Stimulated activated CD8-positive, alpha-beta memory T cell treated with anti-CD3 and anti-CD28 coated beads, Interleukin-7, amount 100 ng/mL, for 48 hours (primary cell): ENCODE data around the gene EMILIN2.

Source experiments
- DNase-seq, 2 donors: peaks; one replicate each; pipeline ENCODE4 v3.0.0-alpha.2; 2020; ENCODE audit warnings: low read depth in 1 of 2; ENCODE audit errors: extremely low read depth in 1 of 2

Gene EMILIN2

GRCh38 chr18:2872095-2872494, 25.3 kb downstream of the EMILIN2 start:
- DNase-seq, result no peak

DNA sequence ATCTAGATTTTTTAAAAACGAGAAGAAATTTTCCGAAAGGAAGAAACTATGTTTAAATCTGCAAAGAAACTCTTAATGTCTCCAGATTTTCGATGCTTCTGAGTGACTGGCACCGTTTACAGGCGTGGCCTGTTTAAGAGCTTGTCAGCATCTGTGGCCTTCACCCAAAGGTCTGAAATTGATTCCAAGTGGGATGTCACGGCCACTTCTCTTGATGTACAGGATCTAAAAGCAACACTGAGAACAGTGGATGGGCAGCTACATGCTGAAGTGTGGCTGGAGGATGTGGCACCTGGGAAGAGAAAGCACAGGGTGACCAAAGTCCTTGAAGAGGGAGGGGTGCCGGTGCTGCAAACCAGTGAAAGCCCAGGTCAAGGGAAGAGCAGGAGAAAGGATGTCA, 28.0 kb downstream of the EMILIN2 start:
- no peak for DNase-seq

DNA sequence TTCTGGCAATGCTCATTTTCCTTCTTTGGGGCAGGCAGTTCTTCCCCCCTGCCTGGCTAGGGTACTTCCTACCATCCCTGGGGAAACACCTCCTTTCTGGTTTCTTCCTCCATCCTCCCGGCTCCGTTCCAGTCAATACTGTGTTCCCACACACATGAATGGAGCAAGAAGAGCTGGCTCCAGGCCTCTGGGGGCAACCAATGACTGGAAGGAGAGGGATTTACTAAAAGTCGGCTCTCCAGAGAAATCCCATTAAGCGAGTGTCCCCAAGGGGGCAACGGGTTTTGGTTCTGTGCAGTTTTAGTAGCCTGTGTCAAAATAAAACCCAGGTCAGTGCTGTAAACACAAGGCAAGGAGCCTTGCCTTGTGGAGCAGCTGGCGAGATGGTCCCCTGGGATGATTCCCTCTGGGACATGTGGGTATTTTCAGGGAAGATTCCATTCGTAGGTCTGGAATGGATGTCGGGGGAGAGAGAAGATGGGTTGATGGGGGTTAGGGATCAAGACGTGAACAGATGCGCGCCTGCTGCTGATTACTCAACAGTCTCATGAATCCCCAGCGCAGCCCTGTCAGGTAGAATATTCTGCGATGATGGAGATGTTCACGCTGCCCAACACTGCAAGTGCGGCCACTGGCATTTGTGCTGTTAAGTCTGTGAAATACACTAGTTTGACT, 32.0 kb downstream of the EMILIN2 start:
- DNase-seq, result no peak

- DNase-seq, result no peak
Measured at GRCh38 chr18:2879889-2880288, 33.1 kb downstream of the EMILIN2 start.

GRCh38 chr18:2880473-2880872, 33.7 kb downstream of the EMILIN2 start:
- DNase-seq, result no peak

DNA sequence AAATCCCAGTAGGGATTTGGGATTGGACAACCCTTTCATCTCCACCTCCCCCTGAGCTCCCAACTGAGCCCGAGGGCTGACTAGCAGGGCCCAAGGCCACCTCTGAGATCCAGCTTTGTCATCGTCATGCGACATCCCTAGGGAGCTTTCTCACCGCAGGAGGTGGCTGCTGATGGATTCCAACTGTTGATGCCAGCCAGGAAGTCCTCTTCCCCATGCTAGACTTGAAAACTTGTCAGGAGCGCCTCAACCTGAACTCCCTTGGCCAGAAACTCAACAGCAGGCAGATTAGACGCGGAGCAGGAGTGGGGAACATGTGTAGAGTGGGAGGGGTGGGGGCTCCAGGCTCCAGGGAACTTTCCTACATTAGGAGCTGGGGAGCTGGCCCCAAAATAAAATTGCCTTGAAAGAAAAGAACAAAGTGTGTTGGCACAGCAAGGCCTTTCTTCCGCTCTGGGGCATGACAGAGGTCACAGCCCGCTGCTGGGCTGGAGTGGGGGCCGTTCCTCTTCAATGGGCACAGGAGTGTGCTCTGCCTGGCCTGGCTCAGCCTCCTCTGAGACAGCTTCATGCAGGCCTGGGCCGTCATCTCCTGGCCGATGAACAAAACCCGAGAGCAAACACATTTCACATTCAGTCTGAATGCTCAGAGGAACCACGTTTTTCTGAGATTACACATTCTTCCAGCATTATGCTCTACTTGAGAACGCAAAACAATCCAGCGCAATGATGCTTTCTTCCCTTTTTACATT, 34.5 kb downstream of the EMILIN2 start:
- no peak for DNase-seq

DNA sequence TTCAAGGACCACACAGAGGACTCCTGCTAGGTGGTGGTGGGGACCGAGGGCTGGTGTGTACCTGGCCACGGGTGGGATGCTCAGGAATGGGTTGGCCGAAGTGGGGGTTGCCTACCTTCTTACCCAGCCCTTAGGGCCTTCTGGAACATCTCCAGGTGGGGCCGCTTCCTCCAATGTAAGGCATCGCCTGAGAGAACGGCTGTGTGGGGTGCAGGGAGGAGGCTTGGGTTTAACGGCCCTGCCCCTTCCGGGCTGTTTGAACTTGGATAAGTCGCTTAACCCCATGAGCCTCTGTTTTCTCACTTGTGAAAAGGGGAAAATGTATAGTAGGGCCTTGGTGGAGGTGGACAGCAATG, 35.0 kb downstream of the EMILIN2 start:
- DNase-seq, result no peak

- DNase-seq, result no peak
Measured at GRCh38 chr18:2882201-2882600, 35.4 kb downstream of the EMILIN2 start.

- no peak for DNase-seq
Measured at GRCh38 chr18:2883076-2883735, 36.4 kb downstream of the EMILIN2 start.

- DNase-seq, result no peak
Measured at GRCh38 chr18:2884706-2885285, 38.0 kb downstream of the EMILIN2 start.

DNA sequence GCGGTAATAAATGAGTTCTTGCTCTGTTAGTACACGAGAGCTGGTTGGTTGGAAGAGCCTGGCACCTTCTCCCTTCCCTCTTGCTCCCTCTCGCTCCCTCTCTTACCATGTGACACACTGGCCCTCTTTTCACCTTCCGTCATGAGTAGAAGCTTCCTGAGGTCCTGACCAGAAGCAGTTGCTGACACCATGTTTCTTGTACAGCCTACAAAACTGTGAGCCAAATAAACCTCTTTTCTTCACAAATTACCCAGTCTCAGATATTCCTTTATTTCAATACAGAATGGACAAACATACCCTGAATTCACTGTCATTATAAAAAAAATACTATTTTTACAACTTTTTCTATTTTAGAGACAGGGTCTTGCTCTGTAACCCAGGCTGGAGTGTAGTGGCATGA, 40.7 kb downstream of the EMILIN2 start:
- DNase-seq, result no peak

DNA sequence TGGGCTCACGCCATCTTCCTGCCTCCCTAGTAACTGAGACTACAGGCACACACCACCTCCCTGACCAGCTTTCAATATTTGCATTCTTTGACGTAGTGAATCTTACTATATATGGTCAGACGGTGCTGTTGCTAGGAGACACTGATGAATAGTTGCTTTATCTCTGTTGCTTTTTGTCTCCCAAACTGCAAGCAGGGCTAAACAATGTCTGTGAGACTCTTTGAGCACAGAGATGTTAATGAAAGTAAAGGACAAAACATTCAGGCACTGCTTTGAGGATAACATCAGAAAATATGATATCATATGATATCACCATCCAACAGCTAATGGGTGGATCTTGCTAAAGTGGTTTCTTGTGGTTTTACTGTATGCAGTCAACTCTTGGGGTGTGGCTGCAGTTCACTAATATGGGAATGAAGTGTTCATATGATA, 43.0 kb downstream of the EMILIN2 start:
- no peak for DNase-seq

GRCh38 chr18:2890606-2891005, 43.8 kb downstream of the EMILIN2 start:
- DNase-seq, result no peak

GRCh38 chr18:2891526-2892431, 45.0 kb downstream of the EMILIN2 start:
- no peak for DNase-seq

DNA sequence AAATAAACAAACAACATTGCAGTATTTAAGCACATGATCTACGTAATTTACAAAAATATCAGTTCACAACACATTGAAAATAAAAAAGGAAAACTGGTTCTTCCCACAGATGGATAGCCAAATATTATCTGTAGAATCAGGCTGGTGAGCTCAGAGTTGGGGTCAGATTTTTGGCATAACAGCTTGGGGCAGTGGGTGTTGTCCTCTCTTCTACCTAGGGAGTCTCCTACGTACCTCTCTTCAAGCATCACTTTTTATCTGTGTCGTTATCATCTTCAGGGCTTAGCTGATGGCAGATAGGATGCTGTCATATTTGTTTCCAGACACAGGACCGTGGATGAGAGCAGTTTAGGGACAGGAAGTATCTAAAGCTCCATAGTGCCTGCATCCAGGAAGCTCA, 46.2 kb downstream of the EMILIN2 start:
- DNase-seq, result no peak

DNA sequence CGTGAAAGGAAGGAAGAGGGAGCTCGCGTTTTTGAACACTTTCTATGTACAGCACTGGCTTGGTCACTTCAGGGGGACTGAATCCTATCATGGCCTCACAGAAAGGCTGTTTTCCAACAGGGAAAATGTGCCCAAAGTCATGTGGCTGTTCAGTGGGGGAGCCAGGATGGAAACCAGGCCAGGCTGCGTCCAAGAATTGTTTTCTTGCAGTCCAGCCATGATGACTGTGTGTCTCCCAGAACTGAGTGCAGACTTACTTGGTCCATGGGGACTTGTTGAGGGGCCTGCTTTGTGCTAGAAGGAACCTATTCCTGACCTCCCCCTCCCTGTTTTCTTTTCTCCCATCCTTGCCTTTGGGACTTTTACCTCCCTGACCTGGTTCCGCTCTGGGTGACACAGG, 46.9 kb downstream of the EMILIN2 start:
- no peak for DNase-seq

DNA sequence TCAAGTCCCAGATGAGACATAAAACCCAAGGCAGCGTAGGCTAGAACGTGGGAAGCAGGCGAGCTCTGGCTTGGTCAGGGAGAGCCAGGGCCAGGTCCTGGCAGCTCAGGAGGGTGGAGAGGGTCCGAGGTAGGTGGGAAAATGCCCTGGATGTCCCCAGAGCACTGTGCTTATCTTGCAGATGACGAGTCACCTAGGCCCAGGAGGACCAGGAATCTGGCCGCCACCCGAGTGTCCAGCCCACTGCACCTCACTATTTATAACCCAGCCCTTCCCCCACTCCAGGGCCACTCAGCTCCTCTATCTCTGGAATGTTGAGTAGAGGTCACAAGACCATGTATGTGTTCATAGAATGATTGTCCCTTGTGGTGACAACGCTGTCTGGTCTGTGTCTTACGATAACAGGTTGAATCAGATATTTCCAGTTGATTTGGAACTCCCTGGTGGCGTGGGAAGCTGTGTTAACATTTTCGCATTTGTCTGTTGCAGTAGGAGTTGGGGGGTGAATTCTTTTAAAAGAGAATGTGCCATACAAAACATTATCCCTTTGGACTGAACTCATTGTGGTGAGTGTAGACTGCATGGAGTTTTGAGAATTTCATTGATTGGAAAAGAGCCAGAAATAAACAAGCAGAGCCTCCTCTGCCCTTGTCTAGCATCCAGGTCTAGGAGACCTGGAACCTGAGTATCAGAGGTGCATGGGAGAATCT, 47.5 kb downstream of the EMILIN2 start:
- DNase-seq, result no peak

DNA sequence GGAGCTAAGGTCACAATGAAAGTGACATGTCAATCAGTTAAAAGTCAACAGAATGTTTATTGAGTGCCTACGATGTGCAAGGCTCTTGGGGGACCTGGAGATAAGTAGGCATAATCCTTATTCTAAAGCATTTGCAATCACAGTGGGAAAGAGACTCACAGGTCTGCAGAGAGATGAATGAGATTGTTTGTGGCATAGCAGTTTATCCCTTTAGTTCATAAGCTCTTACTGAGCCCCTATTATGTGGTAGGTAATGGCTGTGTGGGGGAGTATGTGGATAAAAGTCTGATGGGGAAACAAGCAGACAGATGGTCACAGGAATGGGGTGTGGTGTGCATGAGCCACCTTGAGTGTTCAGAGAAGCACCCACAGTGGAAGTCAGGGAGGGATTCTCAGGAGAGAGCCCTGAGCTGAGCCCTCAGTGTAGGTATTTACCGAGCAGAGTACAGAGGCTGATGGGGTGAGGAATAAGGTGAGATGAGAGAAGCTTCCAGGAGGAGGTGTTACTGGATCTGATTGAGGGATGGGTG, 48.1 kb downstream of the EMILIN2 start:
- no peak for DNase-seq

DNA sequence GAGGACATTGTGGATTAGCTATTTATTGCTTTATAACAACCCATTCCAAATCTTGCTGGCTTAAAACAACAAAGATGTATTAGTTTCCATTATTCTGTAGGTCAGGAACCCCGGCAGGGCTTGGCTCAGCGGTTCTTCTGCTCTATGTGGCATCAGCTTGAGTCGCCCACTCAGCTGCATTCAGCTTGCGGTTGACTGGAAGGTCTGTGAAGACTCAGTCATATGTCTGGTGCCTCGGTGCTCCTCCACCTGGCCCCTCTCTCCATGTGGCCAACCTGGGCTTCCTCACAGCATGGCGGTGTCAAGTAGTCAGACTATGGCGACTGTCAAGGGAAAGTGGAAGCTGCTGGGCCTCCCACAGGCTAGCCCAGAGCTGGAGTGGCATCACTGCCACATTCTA, 48.6 kb downstream of the EMILIN2 start:
- no peak for DNase-seq

DNA sequence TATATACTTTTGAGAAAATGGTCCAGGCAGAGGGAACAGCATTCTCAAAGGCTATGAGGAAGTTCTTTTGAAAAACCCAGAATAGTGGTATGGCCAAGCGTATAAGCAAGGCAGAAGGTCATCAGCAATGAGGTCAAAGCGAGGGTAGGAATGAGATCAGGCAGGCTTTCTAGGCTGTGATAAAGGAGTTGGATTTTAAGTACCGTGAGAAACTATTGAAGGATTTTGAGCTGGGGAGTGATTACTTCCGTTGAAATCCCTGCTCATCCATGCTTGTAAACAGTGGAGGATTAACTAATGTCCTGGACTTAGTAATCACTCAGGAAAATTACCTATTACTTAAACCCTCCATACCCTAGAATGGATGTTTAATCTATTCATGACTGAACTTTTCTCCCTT, 50.2 kb downstream of the EMILIN2 start:
- no peak for DNase-seq
